GM19238 (cell line): ENCODE data around the gene NCAM1.

ENCODE experiments used
- DNase-seq: peaks from one replicate; pipeline ENCODE4 v3.0.0; 2011; ENCODE audit warnings: low spot score; ENCODE audit not compliant: insufficient read length

Gene NCAM1

GRCh38 chr11:113131036-113131775 lies 170.0 kb downstream of the NCAM1 start:
- DNase-seq: no peak

- DNase-seq: no peak
Observed at GRCh38 chr11:113133071-113133470, 171.9 kb downstream of the NCAM1 start.

GRCh38 chr11:113134626-113135025 lies 173.4 kb downstream of the NCAM1 start:
- DNase-seq: no peak

GRCh38 chr11:113137713-113138529 lies 176.7 kb downstream of the NCAM1 start:
- no peak for DNase-seq

- no peak for DNase-seq
Observed at GRCh38 chr11:113138731-113139130, 177.5 kb downstream of the NCAM1 start.

GRCh38 chr11:113141010-113141409 lies 179.8 kb downstream of the NCAM1 start:
- DNase-seq: no peak

GRCh38 chr11:113142508-113142907 lies 181.3 kb downstream of the NCAM1 start:
- no peak for DNase-seq

- no peak for DNase-seq
Observed at GRCh38 chr11:113147249-113147648, 186.0 kb downstream of the NCAM1 start.

GRCh38 chr11:113148076-113148475 lies 186.9 kb downstream of the NCAM1 start:
- no peak for DNase-seq

GRCh38 chr11:113148652-113149051 lies 187.4 kb downstream of the NCAM1 start:
- no peak for DNase-seq

- no peak for DNase-seq
Observed at GRCh38 chr11:113151521-113151920, 190.3 kb downstream of the NCAM1 start.

- DNase-seq: no peak
Observed at GRCh38 chr11:113152500-113152899, 191.3 kb downstream of the NCAM1 start.

- no peak for DNase-seq
Observed at GRCh38 chr11:113153847-113154246, 192.6 kb downstream of the NCAM1 start.

GRCh38 chr11:113159988-113160807 lies 199.0 kb downstream of the NCAM1 start:
- no peak for DNase-seq

- DNase-seq: no peak
Observed at GRCh38 chr11:113160808-113161124, 199.5 kb downstream of the NCAM1 start.

- no peak for DNase-seq
Observed at GRCh38 chr11:113161711-113162591, 200.7 kb downstream of the NCAM1 start.

GRCh38 chr11:113162592-113162962 lies 201.4 kb downstream of the NCAM1 start:
- DNase-seq: no peak

GRCh38 chr11:113163291-113164030 lies 202.2 kb downstream of the NCAM1 start:
- no peak for DNase-seq

- no peak for DNase-seq
Observed at GRCh38 chr11:113166280-113166679, 205.1 kb downstream of the NCAM1 start.

- no peak for DNase-seq
Observed at GRCh38 chr11:113167599-113167998, 206.4 kb downstream of the NCAM1 start.
